HG02852 (cell line): ENCODE measurements around the gene STARD4.
A peak's percentile ranks its signal among the peaks of the same experiment; 100 is the strongest.

Experiments used
- ATAC-seq: cut with Tn5 transposase; IDR thresholded peaks from one replicate; pipeline ENCODE4 v1.9.1; 2021; ENCODE audit warnings: mild to moderate bottlenecking, moderate library complexity; ENCODE audit not compliant: unreplicated experiment

The STARD4 gene

DNA sequence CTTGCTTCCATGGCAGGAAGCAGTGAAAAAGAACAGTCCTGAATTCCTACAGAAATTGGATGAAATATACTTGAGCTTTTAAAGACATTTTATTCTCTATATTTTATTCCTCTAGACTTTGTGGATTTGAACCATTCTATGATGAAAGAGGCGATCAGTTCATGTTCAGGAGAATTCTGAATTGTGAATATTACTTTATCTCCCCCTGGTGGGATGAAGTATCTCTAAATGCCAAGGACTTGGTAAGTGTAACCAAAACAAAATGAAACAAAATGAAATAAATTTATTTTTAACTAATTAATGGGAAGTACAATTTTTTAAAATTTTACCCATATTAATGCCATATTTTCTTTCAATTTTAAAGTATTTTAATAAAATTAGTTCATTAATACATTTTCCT, 34.1 kb downstream of the STARD4 start:
- ATAC-seq, result no peak

DNA sequence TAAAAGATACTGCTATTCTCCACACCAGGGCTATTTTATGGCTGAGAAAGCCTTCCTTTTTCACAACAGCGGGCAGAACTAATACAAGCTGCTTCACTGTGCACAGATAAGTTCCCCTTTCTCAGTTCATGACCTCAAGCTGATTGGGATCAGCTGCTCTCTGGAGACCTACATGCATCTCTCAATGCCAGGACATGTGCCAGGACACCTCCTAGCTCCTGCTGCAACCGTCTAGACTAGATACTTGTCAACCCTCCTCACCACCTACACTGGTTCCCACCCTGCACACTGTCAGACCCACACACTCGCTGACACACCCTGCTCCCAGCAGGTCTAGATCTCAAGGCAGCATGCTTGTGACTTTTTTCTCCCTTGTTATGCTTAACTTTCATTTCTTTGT, 39.8 kb downstream of the STARD4 start:
- peak; percentile 77 for ATAC-seq

DNA sequence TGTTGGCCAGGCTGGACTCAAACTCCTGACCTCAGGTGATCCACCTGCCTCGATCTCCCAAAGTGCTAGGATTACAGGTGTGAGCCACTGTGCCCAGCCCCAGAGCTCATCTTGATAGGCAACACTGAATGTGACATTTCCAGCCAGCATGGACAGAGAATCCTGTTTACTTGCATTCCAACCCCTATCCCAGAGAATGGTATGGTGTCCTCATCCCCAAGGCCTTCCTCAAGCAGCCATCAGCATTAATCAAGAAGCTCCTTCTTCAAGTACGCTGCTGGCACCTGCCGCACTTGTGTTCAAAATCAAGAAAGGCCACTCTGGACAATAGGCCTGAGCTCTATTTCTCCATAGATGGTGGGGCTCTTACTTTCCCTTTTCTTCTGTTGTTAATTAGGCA, 40.2 kb downstream of the STARD4 start:
- no peak for ATAC-seq

DNA sequence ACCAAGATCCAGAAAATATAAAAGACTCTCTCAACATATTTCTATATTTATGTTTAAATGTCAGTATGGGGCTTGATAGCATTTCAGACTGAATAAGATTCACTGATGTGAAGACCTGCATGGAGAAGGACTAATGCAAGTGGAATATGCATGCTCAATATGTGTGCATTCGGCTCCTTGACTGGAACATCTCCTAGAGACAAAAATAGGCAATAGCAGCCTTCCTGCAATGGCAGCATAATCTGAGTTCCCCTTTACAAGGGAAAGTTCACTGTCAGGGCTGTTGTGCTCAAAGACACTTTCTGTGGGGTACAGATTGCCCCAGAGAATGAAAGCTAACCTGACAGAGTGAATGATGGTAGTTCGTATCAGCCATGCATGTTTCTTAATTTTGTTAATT, 42.4 kb downstream of the STARD4 start:
- no peak for ATAC-seq

DNA sequence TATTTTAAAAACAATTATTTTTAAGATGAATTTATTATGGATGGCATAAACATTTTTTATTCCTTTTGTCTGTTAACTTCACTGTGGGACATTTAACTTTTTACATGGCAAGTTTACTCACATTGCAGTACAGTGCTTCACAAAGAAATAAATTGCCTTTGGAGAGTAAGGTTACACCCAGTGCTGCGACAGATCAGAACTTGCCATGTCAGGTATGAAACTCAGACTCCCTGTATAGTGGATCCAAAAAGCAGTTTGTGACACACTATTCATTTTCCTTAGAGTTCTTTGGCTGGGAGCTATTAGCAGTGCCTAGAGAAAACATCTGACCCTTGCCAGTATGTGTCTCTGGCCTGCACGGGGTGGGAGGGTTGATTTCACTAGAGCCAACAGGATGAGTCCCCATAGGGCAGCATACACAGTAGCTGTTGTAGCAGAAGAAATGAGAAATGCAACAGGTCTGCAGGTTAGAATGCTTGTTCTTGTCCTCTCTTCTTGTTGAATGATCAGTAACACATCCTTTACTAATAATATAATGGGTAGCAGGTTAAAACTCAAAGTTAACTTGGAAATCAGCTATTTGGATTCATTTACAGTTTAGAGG, 42.9 kb downstream of the STARD4 start:
- no peak for ATAC-seq

DNA sequence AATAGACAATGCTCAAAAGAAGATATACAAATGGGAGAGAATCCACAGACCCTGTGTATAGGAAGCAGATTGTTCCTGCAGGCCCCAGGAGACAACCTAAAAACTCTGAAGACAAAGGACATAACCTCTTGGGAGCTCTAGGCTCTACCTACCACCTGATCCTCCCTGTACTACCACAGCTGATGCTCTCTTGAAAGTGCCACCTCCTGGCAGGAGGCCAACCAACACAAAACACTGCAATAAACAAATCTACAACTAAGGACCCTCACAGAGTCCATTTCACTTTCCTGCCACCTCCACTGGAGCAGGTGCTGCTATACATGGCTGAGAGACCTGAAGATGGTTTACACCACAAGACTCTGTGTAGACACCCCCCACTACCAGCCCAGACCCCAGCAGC, 49.0 kb downstream of the STARD4 start:
- no peak for ATAC-seq

DNA sequence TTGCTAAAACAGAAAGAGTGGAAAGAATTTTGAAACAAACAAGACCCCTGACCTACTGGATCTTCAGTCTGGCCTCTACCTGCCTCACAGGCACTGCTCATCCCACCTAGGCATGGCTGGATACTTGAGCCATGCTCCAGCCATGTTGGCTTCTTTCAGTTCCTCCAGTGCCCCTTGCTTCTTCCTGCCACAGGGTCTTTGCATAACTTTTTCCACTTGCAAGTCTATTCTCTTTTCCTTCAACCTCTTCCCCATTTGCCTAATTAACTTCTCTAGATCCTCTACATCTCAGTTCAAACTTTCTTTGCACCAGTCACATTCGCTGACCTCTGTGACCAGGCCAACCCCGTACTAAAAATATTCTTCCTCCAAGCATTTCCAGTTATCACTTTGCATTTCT, 50.4 kb downstream of the STARD4 start:
- no peak for ATAC-seq

DNA sequence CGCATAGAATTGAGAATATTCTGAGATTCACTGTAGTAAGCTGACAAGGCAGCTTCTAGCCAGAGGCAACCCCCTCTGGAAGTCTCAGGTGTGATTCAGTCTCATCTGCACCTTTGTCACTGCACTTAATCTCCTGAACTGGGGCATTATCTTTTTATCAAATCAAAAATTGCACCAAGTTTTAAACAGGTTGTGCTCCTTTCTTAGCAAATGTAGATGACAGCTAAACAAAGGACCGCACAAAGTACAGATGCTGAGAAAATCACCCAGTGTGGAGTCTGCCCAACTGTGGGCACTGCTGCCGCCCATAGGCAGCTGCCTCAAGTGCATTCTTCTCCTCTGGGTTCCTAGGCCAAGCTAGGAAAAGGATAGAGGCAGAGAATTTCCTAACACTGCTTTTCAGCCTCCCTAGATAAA, 51.1 kb downstream of the STARD4 start:
- ATAC-seq, result no peak

DNA sequence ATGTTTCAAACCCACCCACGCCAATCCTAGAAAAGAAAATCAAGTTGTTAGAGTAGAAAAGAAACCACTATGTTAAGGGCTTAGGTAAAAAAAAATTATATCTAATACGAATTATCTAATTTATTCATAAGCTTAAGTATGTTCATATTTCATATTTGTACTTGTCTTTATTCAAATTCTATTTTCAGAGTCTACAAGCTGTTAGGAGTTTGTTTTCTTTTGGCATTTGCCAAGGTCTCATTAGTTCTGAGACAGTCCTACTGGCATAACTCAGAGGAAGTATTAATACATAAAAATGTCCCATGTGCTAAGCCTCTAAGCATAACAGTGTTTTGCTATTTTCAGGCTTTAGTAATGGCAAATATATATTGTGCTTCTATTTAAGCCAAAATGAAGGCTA, 57.6 kb downstream of the STARD4 start:
- no peak for ATAC-seq

DNA sequence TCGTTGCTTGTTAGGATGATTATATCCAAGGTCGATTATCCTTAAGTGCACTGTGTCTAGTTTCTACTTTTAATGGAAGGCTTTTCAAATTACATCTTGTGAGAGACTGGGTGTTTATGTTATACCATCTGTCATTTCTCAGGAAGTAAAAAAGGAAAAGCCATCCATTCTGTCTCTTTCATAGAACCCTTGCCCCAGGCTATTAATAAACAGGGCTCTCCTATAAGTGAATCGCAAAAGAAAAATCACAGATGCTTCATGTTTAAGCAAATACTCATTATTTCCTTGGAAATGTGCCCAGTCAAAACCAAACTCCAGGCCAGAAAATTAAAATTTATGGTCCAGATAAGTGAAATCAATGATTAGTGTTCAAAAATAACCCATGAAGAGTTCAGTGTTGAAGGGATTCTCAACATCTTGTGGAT, 58.1 kb downstream of the STARD4 start:
- ATAC-seq, result no peak

DNA sequence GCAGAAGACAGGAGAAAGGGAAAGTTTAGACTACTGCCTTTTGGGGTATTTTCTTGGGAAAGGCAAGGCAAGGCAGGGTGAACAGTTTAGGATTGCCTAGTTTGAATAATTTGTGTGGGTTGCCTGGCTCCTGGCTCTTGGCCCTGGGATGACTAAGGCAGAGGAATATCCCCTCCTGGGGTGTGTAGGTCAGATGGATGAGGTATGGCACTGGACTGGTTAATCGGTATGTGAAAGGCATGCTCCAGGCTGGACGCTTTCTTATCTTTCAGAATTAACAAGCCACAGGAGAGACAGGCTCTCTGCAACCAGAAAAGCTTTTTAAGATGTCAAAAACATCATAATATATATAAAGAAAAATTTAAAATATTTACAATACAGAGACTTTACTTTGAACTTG, 58.6 kb downstream of the STARD4 start:
- no peak for ATAC-seq

DNA sequence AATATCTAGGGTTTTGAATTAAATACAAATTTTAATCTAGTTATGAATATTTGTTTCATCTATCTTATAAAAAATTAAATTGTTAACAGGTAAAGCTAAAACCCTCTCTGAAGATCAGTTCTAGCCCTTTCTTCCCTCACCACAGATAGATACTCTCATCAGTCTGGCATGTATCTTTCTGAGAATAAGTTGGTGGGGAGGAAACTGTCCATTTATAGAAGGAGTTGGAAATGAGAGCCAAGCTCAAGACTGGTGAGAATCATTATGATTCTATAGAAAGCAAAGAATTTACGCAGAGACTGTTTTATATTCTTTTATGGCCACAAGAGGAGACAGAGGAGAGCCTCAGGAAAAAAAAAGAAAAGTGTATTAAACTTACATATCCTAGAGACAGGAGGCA, 59.0 kb downstream of the STARD4 start:
- ATAC-seq, result no peak

DNA sequence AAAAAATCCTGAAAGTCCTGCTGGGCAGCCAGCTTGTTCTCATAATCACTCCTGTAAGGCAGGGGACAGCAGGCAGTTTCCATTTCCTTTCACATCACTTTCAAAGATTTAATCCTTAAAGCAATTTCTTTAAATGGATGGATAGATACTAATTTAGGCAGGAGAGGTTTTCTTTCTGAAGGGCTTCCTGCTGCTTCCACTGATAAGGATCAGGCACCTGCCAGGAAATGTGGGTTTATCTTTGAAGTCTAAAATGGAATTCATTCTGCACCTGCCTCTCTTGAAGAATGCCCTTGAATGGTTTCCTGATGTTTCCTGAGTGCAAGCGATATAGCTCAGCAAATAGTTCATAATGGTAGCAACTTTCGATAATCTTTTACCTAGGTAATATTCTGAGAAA, 64.5 kb downstream of the STARD4 start:
- no peak for ATAC-seq

DNA sequence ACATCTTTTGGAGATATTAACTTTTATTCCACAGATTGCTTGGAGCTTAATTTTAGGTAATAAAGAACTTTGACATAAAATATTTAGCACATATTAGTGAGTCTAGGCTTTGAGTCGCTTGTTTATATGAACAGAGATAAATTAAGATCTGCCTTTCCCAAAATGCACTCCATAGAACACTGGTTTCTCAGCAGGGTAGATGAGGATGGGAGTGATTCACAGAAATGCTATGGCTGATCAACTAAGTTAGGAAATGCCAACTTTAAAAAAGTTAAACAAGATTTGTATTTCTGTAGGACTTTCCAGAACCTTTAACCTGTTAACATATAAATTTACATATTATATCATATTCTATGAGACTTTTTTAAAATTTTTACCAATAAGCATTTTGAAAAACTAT, 65.2 kb downstream of the STARD4 start:
- no peak for ATAC-seq
